Liver (tissue), 3 donors: ENCODE measurements around the gene SYCP2L.

Source experiments
- CTCF ChIP-seq: fragments of 150-350 bp; IDR thresholded peaks from 2 replicates; pipeline ENCODE4 v1.5.1; 2017; ENCODE audit warnings: improper control_type of control experiment, low read depth, low read length; ENCODE audit not compliant: missing input control
- GABPA ChIP-seq, 2 donors: IDR thresholded peaks in 1 of 2; conservative IDR thresholded peaks in 1 of 2; 2 replicates each; pipeline ENCODE4 v1.6.1; 2016; ENCODE audit warnings: antibody characterized with exemption in 2 of 2, mild to moderate bottlenecking in 1 of 2, moderate library complexity in 1 of 2
- MAX ChIP-seq: IDR thresholded peaks from 2 replicates; pipeline ENCODE4 v1.6.1; 2016; ENCODE audit warnings: antibody characterized with exemption
- NR2F2 ChIP-seq: IDR thresholded peaks from 2 replicates; pipeline ENCODE4 v1.6.1; 2016; ENCODE audit warnings: antibody characterized with exemption
- ZBTB33 ChIP-seq: IDR thresholded peaks from 2 replicates; pipeline ENCODE4 v1.6.1; 2016; ENCODE audit warnings: antibody characterized with exemption
- donor health status: healthy.
- donor health status: healthy.

DNA sequence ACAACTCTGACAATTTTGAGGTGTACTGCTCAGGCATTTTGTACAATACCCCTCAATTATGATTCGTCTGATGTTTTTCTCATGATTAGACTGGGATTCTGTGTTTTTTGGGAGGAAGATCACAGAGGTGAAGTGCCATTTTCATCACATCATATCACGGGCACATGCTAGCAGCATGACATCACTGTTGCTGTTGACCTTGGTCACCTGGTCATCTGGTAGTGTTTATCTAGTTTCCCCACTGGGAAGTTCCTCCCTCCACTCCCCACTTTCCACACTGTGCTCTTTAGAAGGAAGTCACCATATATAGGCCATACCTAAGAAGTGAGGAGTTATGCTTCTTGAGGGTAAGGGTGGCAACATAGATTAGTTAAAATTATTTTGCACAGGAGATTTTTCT is 25.8 kb upstream of the SYCP2L start:
- TF ChIP-seq MAX (no peak), CTCF (no peak), NR2F2 (no peak), GABPA (IDR thresholded peaks at IDR 0.05 in 1 of 2, conservative IDR thresholded peaks at IDR 0.05 in 1 of 2) (no peak), ZBTB33 (no peak)
